ENCODE results near the gene ZFAND3.

GRCh38 chr6:37977715-37978114 lies 158.2 kb downstream of the ZFAND3 start:
- TF ChIP-seq ZNF274 (IDR thresholded peaks at IDR 0.05; ENCODE audit: low read depth, low read length) (no peak), YY1 (IDR thresholded peaks at IDR 0.05; ENCODE audit: insufficient read depth, insufficient read length) (no peak)

Data from NT2/D1 (cell line).